Heart left ventricle (tissue), 13 donors: Measurements from ENCODE around the gene CHD5.

Experiments used
- POLR2A ChIP-seq, 2 donors: fragments of 450-650 bp; IDR thresholded peaks; one replicate each; pipeline ENCODE4 v1.6.1; 2017; ENCODE audit warnings: antibody characterized with exemption in 2 of 2, mild to moderate bottlenecking in 2 of 2, moderate library complexity in 2 of 2
- TF ChIP-seq, protein P1 (sequence below), 12 donors: fragments of 200-600 bp; sonication (generic) in 4 of 12; IDR thresholded peaks; one replicate each; pipeline versions ENCODE4 v1.5.0 to v1.8.0; 2018 to 2022; ENCODE audit warnings: antibody characterized with exemption in 12 of 12, mild to moderate bottlenecking in 5 of 12
- donor health status: ischemic (EF 13 %, LVEDD 7.1; RV severe dilation, severe dysfunction).
- donor health status: DM: no; HTN: yes; CAD: no.
- donor health status: DM: no; HTN: no; CAD: no.
- donor health status: ischemic (EF 25% LVEDD 6.9; RV normal size, moderate dysfunction).
- donor health status: ischemic (EF 25% LVEDD 5.7; RV mildly dilated, moderate dysfunction).
- donor health status: ischemic (EF 35%, LVEDD 5.7; RV mildly dilated, moderate dysfunction).
- donor health status: nonischemic (EF 11% LVEDD 7.7; RV severe dilation, severe dysfunction).
- donor health status: DM: yes; HTN: yes; CAD: no.
- donor health status: PGD.
- donor health status: ischemic (EF 29% LVEDD 5.4; RV normal size, mild dysfunction).
- donor health status: nonischemic (EF 23%, LVEDD 6.1; RV moderate dilation, normal function).

DNA sequence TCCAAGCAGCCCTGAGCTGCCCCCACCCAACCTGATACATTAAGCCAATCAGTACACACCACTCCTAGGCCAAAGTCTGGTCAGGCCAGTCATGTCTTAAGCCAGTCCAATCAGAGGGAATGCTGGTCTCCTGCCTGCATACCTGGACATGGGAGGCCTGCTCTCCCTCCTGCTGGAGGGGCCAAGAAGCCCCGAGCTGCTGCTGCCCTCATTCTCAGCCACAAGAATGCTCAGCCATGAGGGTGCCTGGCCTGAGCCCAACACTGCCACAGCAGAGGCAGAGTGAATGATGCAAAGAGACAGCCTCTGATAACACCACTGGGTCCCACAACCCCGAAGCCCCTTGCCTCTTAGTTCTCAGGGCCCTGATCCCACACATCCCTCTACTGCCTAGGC, 23.0 kb downstream of the CHD5 start:
- TF ChIP-seq, protein P1, sequence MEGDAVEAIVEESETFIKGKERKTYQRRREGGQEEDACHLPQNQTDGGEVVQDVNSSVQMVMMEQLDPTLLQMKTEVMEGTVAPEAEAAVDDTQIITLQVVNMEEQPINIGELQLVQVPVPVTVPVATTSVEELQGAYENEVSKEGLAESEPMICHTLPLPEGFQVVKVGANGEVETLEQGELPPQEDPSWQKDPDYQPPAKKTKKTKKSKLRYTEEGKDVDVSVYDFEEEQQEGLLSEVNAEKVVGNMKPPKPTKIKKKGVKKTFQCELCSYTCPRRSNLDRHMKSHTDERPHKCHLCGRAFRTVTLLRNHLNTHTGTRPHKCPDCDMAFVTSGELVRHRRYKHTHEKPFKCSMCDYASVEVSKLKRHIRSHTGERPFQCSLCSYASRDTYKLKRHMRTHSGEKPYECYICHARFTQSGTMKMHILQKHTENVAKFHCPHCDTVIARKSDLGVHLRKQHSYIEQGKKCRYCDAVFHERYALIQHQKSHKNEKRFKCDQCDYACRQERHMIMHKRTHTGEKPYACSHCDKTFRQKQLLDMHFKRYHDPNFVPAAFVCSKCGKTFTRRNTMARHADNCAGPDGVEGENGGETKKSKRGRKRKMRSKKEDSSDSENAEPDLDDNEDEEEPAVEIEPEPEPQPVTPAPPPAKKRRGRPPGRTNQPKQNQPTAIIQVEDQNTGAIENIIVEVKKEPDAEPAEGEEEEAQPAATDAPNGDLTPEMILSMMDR (IDR thresholded peaks at IDR 0.05), result no peak
- no peak for TF ChIP-seq POLR2A (IDR thresholded peaks at IDR 0.05)
